Measurements from ENCODE around the gene RNF207. TPM values are rescaled to one million over a fixed set of nuclear protein-coding genes. Genes with fewer than 3 reads are reported as not detected.

The RNF207 gene, protein sequence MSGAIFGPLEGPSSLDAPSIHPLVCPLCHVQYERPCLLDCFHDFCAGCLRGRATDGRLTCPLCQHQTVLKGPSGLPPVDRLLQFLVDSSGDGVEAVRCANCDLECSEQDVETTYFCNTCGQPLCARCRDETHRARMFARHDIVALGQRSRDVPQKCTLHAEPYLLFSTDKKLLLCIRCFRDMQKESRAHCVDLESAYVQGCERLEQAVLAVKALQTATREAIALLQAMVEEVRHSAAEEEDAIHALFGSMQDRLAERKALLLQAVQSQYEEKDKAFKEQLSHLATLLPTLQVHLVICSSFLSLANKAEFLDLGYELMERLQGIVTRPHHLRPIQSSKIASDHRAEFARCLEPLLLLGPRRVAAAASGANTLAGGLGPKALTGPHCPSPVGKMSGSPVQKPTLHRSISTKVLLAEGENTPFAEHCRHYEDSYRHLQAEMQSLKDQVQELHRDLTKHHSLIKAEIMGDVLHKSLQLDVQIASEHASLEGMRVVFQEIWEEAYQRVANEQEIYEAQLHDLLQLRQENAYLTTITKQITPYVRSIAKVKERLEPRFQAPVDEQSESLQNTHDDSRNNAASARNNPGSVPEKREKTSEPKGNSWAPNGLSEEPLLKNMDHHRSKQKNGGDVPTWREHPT
- 12.1 and 16.4 TPM in 2 replicates for total RNA-seq

DNA sequence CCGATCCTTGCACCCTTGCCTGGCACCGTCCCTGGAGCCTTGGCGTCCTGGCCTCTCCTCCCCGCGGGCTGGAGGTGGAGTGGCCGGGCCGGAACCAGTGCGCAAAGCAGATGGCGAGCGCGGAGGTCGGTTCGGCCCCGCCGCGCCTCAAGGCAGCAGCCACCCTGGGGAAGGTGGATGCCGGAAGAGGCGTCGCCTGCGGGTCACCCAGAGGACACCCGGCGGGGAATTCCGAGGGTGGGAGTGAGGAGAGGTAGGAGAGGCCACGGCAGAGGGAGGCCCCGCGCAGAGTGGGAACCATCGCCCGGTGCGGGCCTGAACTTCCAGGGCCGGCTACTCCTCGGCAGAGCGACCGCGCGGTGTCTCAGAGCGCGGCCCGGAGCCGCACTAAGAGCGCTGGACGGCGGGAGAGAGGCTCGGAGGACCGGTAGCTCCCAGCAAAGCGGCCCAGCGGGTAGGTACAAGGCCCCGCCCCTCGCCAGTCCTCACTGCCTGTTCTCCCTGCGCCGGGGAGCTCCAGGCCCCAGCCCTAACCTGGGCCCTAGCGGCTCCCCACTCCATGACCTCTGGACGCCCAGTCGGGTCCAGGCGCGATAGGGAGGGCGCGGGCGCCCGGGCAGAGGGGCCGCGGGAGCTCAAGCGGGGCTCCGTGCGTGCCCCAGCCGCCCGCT lies at the start of gene RNF207:
Gene RNF207, plus strand, starts transcription at position 271 of the 671 bp plus-strand sequence. CDS start 417 bp downstream, outside the sequence.

DNA sequence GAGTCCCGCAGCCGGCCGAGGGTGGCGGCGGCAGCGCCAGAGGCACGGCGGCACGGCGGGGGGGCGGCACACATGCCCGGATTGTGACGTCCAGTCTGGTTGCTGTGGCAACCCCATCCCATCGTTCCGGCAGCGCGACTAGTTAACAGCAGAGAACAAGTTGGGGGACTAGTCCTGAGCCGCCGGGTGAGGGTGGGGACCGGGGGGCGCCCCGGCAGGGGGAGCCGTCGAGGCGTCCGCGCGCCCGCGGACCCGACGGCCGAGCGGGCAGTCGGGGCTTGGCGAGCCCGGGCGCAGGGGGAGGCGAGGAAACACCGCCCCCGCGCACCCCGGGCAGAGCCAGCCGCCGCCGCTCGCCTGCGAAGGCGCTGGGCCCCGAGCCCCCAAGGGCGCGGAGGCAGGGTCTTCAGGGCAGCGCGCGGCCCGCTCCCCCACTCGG lies 25.6 kb upstream of the RNF207 start, which contains the start of gene CHD5:
Gene CHD5, minus strand, starts transcription at position 54 of the 439 bp plus-strand sequence. CDS start 298 bp downstream, outside the sequence.

DNA sequence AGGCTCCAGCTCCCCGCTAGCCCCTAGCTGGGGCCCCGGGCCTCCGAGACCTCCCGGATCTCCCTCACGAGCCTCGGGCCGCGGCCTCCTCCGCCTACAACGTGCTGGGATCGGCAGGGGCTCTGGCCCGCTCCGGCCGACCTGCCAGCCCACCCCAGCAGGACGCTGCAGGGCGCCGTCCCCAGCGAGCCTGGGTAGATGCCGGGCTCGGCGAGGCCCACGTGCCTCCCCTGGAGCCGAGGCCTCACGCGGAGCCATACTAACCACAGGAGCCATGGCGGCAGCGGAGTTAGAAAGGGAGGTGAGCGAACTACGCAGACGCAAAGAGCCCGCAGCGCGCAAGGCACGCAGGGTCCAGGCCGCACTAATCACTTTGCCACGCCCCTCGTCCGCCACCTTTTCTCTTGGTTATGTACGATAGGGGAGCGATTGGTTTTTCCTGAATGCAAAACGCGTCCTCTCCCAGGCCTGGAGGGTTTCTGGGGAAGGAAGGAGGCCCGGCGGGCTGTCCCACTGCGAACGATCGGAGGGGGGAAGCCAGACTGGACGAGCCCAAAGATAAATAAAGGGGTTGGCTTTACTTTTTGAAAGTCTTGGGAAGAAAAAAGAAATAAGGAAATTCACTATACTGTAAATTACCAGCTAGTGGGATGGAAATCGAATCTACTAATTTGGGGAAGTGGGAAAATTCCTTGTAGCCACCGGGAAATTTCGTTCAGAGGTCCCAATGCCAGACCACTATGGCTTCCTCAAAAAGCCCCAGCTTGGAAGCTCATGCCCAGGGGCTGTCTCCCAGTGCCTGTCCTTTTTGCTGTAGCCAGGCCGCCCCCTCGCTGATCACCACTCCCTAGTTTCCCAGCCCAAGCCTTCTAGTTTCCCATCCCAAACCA lies 6.4 kb upstream of the RNF207 start, which contains the start of gene RPL22:
Gene RPL22, minus strand, starts transcription at position 298 of the 890 bp plus-strand sequence. Its CDS starts 22 bp downstream, at position 276.

DNA sequence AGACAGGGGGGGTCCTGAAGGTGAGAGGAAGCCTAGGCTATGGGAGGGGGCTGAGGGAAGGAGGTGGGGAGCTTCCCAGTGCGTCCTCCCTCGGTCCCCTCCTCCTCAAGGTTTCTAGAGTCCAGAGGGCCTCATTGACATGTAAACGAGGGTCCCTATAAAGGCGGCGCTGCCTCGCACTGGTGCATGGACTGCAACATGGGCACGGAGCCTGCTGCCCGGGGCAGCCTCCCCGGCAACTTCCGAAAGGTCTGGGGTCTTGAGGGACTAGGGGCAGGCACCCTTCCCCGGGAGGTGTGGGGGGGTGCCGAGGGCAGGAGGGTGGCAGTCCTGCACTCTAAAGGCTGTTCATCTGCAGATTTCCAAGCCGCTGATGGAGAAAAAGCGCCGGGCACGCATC lies 38.1 kb downstream of the RNF207 start, which contains the start of gene HES3:
Gene HES3, plus strand, starts transcription at position 187 of the 400 bp plus-strand sequence. Its CDS starts 187 bp downstream, at position 374.

DNA sequence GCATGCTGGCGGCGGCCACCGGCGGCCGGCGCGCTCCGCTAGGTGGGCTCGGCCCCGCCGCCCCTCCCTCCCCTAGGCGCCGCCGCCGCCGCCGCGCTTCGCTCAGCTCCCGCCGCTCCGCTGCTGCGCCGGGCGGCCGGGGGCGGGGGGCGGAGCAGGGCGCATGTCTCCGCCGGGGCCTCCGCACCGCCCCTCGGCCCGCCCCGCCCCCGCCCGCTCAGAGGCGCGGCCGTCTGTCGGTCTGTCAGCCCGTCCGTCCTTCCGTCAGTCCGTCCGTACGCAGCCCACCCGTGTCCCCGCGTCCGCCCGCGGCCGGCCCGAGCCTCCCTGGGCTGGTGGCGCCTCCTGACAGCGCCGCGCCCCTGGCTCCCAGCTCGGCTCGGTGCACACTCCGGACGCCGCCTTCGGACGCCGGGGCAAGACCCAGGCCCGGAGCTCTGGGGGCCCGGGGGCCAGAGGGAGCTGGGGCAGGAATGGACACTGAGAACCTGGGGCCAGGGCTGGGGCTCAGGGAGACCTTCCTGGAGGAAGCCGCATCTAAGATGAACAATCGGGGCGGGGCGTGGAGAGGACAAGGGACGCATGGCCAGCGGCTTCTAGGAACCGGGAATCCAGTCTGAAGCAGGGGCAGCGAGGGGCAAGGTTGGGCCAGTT lies 55.2 kb downstream of the RNF207 start, which contains the start of gene GPR153:
Gene GPR153, minus strand, starts transcription at position 138 of the 654 bp plus-strand sequence. CDS start 6,193 bp downstream, outside the sequence.

Other genes with a start within 250 kb of the RNF207 start
- 7.5 and 9.2 TPM in 2 replicates for gene NPHP4, start 213.7 kb upstream of the RNF207 start, total RNA-seq
- gene KCNAB2, start 160.2 kb upstream of the RNF207 start, total RNA-seq = 4.4 and 6.5 TPM in 2 replicates
- gene CHD5, start 25.8 kb upstream of the RNF207 start, total RNA-seq = 0.11 and 0.12 TPM in 2 replicates
- gene RPL22, start 6.5 kb upstream of the RNF207 start, total RNA-seq = 87.9 and 126 TPM in 2 replicates
- gene ICMT, start 29.8 kb downstream of the RNF207 start, total RNA-seq = 85.5 and 109 TPM in 2 replicates
- gene HES3, start 38.1 kb downstream of the RNF207 start, total RNA-seq = not detected in 2 replicates
- gene GPR153, start 55.0 kb downstream of the RNF207 start, total RNA-seq = 3.0 and 7.9 TPM in 2 replicates
- 31.4 and 39.6 TPM in 2 replicates for gene ACOT7, start 187.6 kb downstream of the RNF207 start, total RNA-seq
- under 0.01 TPM in 1 of 2 replicates, not detected in the other for gene HES2, start 213.8 kb downstream of the RNF207 start, total RNA-seq
- 0.62 TPM in 1 of 2 replicates, not detected in the other for gene ESPN, start 218.7 kb downstream of the RNF207 start, total RNA-seq

Measured in uterine smooth muscle cell (primary cell).